Heart left ventricle (tissue), 16 donors: Measurements from ENCODE around the gene C11orf54. TPM values are rescaled to one million over a fixed set of nuclear protein-coding genes. Genes with fewer than 3 reads are reported as not detected.

ENCODE experiments used
- ATAC-seq, 4 donors: fragments of 200-7000 bp; cut with Tn5 transposase; one replicate each; pipeline ENCODE4 v1.9.1; 2020 to 2022; ENCODE audit warnings: moderate library complexity in 4 of 4, mild to moderate bottlenecking in 3 of 4, moderate number of reproducible peaks in 1 of 4
- DNase-seq, 5 donors: peaks; one replicate each; pipeline ENCODE4 v3.0.0-alpha.2; 2020
- H3K27ac ChIP-seq, 12 donors: fragments of 200-600 bp; sonication (generic) in 4 of 12; one replicate each; pipeline versions ENCODE4 v1.5.0 to v1.8.0; 2016 to 2022; ENCODE audit warnings: mild to moderate bottlenecking in 2 of 12
- H3K27me3 ChIP-seq, 9 donors: fragments of 200-600 bp; sonication (generic) in 2 of 9; one replicate each; pipeline versions ENCODE4 v1.5.1 to v1.8.0; 2016 to 2022; ENCODE audit warnings: mild to moderate bottlenecking in 3 of 9
- H3K36me3 ChIP-seq, 9 donors: fragments of 200-600 bp; sonication (generic) in 2 of 9; one replicate each; pipeline versions ENCODE4 v1.5.0 to v1.8.0; 2018 to 2022; ENCODE audit warnings: mild to moderate bottlenecking in 2 of 9
- H3K4me1 ChIP-seq, 12 donors: fragments of 200-600 bp; sonication (generic) in 4 of 12; one replicate each; pipeline versions ENCODE4 v1.5.0 to v1.8.0; 2016 to 2022; ENCODE audit warnings: mild to moderate bottlenecking in 3 of 12
- H3K4me3 ChIP-seq, 12 donors: fragments of 200-600 bp; sonication (generic) in 4 of 12; one replicate each; pipeline versions ENCODE4 v1.5.0 to v1.8.0; 2017 to 2022; ENCODE audit warnings: mild to moderate bottlenecking in 9 of 12, moderate library complexity in 4 of 12
- H3K9me3 ChIP-seq, 12 donors: fragments of 200-600 bp; sonication (generic) in 4 of 12; one replicate each; pipeline versions ENCODE4 v1.5.0 to v1.8.0; 2016 to 2022; ENCODE audit warnings: mild to moderate bottlenecking in 1 of 12
- POLR2A ChIP-seq, 2 donors: fragments of 450-650 bp; IDR thresholded peaks; one replicate each; pipeline ENCODE4 v1.6.1; 2017; ENCODE audit warnings: antibody characterized with exemption in 2 of 2, mild to moderate bottlenecking in 2 of 2, moderate library complexity in 2 of 2
- WGBS, 4 donors: extraction: QIAGEN DNeasy Blood & Tissue Kit in 2 of 4; methylation state at CpG; one replicate each; pipeline versions ENCODE4 v1.1.5 to v1.1.7; 2013 to 2018; 5-methylcytosine and 5-hydroxymethylcytosine counted together
- intact Hi-C, 10 donors: fragments of 100-400 bp; cut with DNase I; formaldehyde crosslinking; loops; one replicate each; pipeline versions ENCODE4 v1.11.1 to v1.14.2; 2022
- microRNA counts, 2 donors: library from miRNA; unstranded; fragments of <30 nt; microRNA quantifications; one replicate each; lab custom pipeline; 2016
- microRNA-seq, 4 donors: library from miRNA; unstranded; fragments of <30 nt; microRNA quantifications; one replicate each; pipeline versions ENCODE4 to v1.2.0, GENCODE V29; 2017 to 2020
- polyA plus RNA-seq, 2 donors: library from polyadenylated mRNA; stranded (reverse); fragments of 200-250 nt; gene quantifications; one replicate each; pipeline ENCODE4 v1.2.3, GENCODE V29; 2013
- total RNA-seq, 9 donors: library from RNA; depleted of rRNA in 2 of 9; stranded (reverse); fragments of >200 nt in 2 of 9; fragmentation: NEBNext Ultra II Directional in 3 of 9; extraction: Animal tissue kit (Norgen Biotek cat#: 25700) in 3 of 9; gene quantifications; one replicate each; pipeline versions ENCODE4 v1.1.0 to v1.2.4, GENCODE V29; 2016 to 2023
- TF ChIP-seq, protein P1 (sequence below), 12 donors: fragments of 200-600 bp; sonication (generic) in 4 of 12; IDR thresholded peaks; one replicate each; pipeline versions ENCODE4 v1.5.0 to v1.8.0; 2018 to 2022; ENCODE audit warnings: antibody characterized with exemption in 12 of 12, mild to moderate bottlenecking in 5 of 12
- donor health status: ischemic (EF 13 %, LVEDD 7.1; RV severe dilation, severe dysfunction).
- donor health status: healthy with polysubstance abuse.
- donor health status: DM: no; HTN: yes; CAD: no.
- donor health status: DM: no; HTN: no; CAD: no.
- donor health status: ischemic (EF 25% LVEDD 6.9; RV normal size, moderate dysfunction).
- donor health status: ischemic (EF 25% LVEDD 5.7; RV mildly dilated, moderate dysfunction).
- donor health status: healthy.
- donor health status: DM: yes; HTN: yes; CAD: no.
- donor health status: ischemic (EF 35%, LVEDD 5.7; RV mildly dilated, moderate dysfunction).
- donor health status: nonischemic (EF 11% LVEDD 7.7; RV severe dilation, severe dysfunction).
- donor health status: DM: yes; HTN: yes; CAD: no.
- donor health status: PGD.
- donor health status: ischemic (EF 29% LVEDD 5.4; RV normal size, mild dysfunction).
- donor health status: nonischemic (EF 23%, LVEDD 6.1; RV moderate dilation, normal function).

The C11orf54 gene
- total and polyA plus RNA-seq, 11 donors = 17.2 to 46.2 (median 26.0) TPM

DNA sequence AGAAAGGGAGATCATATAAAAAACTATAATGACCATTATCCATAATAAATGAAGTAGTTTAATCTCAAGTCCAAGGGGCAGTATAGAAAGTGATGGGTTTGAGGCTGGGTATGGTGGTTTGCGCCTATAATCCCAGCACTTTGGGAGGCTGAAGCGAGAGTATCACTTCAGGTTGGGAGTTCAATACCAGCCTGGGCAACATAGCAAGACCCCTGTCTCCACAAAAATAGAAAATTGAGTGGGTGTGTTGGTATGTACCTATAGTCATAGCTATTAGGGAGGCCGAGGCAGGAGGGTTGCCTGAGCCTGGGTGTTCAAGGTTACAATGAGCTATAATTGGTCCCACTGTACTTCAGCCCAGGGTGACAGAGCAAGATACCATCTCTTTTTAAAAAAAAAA, 66.5 kb downstream of the C11orf54 start:
- Histone ChIP-seq H3K4me3 (no peak overlapping the region), H3K9me3 (no peaks in the 10 kb centered on the region), H3K27me3 (no peaks in the 10 kb centered on the region), H3K27ac (no peak overlapping the region), H3K4me1 (no peaks in the 10 kb centered on the region), H3K36me3 (peaks cover 0 to 100% (median 99%) of the 10 kb centered on the region in 9 donors)
- WGBS, 4 donors = 96 to 99% (median 97%) methylated on average over 3 of the region's 3 CpGs
- no peak for TF ChIP-seq POLR2A (IDR thresholded peaks at IDR 0.05)
- TF ChIP-seq, protein P1, sequence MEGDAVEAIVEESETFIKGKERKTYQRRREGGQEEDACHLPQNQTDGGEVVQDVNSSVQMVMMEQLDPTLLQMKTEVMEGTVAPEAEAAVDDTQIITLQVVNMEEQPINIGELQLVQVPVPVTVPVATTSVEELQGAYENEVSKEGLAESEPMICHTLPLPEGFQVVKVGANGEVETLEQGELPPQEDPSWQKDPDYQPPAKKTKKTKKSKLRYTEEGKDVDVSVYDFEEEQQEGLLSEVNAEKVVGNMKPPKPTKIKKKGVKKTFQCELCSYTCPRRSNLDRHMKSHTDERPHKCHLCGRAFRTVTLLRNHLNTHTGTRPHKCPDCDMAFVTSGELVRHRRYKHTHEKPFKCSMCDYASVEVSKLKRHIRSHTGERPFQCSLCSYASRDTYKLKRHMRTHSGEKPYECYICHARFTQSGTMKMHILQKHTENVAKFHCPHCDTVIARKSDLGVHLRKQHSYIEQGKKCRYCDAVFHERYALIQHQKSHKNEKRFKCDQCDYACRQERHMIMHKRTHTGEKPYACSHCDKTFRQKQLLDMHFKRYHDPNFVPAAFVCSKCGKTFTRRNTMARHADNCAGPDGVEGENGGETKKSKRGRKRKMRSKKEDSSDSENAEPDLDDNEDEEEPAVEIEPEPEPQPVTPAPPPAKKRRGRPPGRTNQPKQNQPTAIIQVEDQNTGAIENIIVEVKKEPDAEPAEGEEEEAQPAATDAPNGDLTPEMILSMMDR (IDR thresholded peaks at IDR 0.05) = no peak
- DNase-seq (no peak), ATAC-seq (no peak)
- intact Hi-C loops = no loop called here

DNA sequence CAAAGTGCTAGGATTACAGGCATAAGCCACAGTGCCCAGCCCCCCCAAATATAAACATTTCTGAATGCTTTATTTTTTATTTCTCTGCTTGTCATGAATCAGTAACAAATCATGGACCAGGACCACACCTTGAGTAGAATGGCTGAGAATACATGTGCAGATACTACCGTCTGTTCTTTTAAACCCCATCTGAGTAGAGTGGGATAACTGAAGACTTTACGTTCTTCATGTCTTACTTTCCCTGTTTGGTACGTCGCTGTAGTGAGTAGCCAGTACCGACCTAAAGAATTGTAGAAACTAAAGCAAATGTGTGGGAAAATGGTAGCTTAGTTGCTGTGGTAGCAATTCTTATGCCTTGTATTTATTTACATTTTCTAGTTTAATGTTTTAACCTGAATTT, 72.5 kb downstream of the C11orf54 start:
- WGBS, 4 donors = 96 to 98% (median 97%) methylated on average over 5 of the region's 5 CpGs
- intact Hi-C loops = no loop called here
- H3K27ac ChIP-seq = no peak overlapping the region
- peaks cover 0 to 19% (median 3%) of the 10 kb centered on the region in 12 donors for H3K4me1 ChIP-seq
- no peak for DNase-seq
- no peak overlapping the region for H3K4me3 ChIP-seq
- ATAC-seq = no peak
- TF ChIP-seq POLR2A (IDR thresholded peaks at IDR 0.05) = no peak
- TF ChIP-seq, protein P1 (IDR thresholded peaks at IDR 0.05) = no peak
- H3K36me3 ChIP-seq = peaks cover 0 to 78% (median 64%) of the 10 kb centered on the region in 9 donors
- H3K27me3 ChIP-seq = no peaks in the 10 kb centered on the region
- H3K9me3 ChIP-seq = no peaks in the 10 kb centered on the region

MicroRNA genes within 50 kb of the gene (microRNA counts, 767-probe panel; counts per million panel counts)
- 0 to 71.6 counts per million in 2 donors for microRNA hsa-miR-1304-5p (lab: Ali Mortazavi, UCI)

Small RNA genes within 50 kb of the gene (microRNA-seq; reads per million reads assigned to microRNA genes)
- 1.0 to 3.1 (median 2.2) reads per million in 4 donors for gene MIR1304

Other genes with a start within 250 kb of the C11orf54 start
- gene SMCO4, start 198.3 kb upstream of the C11orf54 start, total RNA-seq = 10 to 100 TPM; 28.5 to 71.7 (median 52.5) TPM
- 10 to 100 TPM; 39.7 to 81.4 TPM for gene SMCO4, start 198.3 kb upstream of the C11orf54 start, polyA plus RNA-seq
- gene CEP295, start 80.0 kb upstream of the C11orf54 start, total RNA-seq = 10 to 100 TPM in 1 of 9 donors, 1 to 10 TPM in 8; 4.5 to 11.7 (median 8.1) TPM
- gene CEP295, start 80.0 kb upstream of the C11orf54 start, polyA plus RNA-seq = 1 to 10 TPM; 3.6 to 5.1 TPM
- gene TAF1D, start 177 bp upstream of the C11orf54 start, total RNA-seq = 10 to 100 TPM; 17.0 to 52.5 (median 36.7) TPM
- gene TAF1D, start 177 bp upstream of the C11orf54 start, polyA plus RNA-seq = 10 to 100 TPM; 46.3 to 57.6 TPM
- gene MED17, start 42.6 kb downstream of the C11orf54 start, total RNA-seq = 10 to 100 TPM; 14.6 to 28.6 (median 16.1) TPM
- gene MED17, start 42.6 kb downstream of the C11orf54 start, polyA plus RNA-seq = 10 to 100 TPM in 1 of 2 donors, 1 to 10 TPM in 1; 9.2 to 18.1 TPM
- gene VSTM5, start 108.9 kb downstream of the C11orf54 start, total RNA-seq = under 1 TPM in 2 of 9 donors, not detected in 7; 0.10 to 0.16 TPM
- gene VSTM5, start 108.9 kb downstream of the C11orf54 start, polyA plus RNA-seq = under 1 TPM; 0.04 to 0.07 TPM